GM19043 (cell line): Measurements from ENCODE around the gene GPX5.

ENCODE experiments used
- ATAC-seq: cut with Tn5 transposase; IDR thresholded peaks from one replicate; pipeline ENCODE4 v1.9.1; 2021; ENCODE audit warnings: low read depth; ENCODE audit not compliant: unreplicated experiment

GPX5 gene

GRCh38 chr6:28553384-28553985 lies 27.8 kb downstream of the GPX5 start:
- ATAC-seq = no peak

GRCh38 chr6:28553986-28554881 lies 28.6 kb downstream of the GPX5 start:
- ATAC-seq = no peak

DNA sequence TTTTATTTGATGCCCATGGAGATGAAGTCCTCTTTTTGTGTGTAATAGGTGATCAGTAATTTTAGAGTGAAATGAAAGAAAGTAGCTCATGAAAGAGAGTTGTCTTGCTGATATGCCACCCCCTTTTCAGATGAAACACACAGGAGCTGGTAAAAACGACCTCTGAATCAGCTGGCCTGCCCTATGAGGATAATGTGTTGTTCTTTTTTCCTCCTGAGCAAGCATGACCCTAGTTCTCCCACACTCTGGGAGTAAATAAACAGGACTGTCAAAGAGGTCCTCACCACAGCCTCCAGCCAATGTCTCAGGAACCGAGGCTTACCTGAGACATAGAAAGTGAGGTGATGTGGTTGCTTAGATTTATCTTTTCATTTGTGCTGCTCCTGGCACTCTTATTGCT lies 29.5 kb downstream of the GPX5 start:
- no peak for ATAC-seq

DNA sequence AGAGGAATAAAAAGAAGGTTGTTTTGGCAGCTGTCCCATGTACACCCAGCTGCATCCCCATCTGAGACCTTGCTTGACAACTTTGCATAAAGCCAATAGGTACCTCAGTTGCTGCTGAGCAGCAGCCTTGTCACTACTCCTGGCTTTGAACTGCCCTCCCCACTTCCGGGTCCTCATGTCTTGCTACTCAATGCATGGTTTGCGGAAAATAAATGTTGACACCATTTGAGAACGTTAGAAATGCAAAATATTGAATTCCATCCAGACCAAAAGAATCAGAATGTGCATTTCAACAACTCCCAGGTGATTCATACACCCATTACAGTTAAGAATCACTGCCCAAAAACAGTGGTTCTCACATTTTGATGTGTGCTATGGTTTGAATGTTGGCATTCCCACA lies 32.9 kb downstream of the GPX5 start:
- ATAC-seq = no peak

GRCh38 chr6:28563430-28564095 lies 37.9 kb downstream of the GPX5 start:
- ATAC-seq = no peak

DNA sequence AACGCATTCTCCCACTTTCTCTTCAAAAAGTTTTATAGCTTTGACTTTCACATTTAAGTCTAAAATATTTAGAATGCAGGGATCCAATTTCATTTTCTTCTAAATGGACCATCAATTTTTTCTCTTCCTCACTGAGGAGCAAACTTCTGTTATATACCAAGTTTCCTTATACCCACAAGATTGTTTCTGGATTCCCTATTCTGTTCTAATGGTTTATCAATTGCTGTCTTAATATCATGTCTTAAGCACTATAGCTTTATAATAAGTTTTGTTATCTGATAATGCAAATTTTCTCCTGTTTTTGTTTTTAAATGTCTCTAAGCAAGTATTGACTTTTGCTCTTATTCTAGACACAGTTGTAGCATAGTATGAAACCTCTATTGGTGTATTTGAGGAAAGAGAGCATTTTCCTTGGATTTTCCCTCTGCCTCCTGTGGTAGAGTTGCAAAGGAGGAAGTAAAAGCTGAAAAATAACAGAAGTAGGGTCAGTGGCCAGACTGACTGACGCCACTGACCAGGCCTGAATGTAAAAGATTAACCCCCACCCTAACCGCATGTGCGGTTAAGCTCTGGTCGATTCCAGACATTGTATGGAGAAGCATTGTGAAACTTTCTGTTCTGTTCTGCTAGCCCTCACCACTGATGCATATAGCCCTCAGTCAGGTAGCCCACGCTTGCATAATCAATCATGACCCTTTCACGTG lies 40.3 kb downstream of the GPX5 start:
- no peak for ATAC-seq

GRCh38 chr6:28566527-28567252 lies 41.0 kb downstream of the GPX5 start:
- no peak for ATAC-seq

- no peak for ATAC-seq
Measured at GRCh38 chr6:28567506-28567905, 41.8 kb downstream of the GPX5 start.

DNA sequence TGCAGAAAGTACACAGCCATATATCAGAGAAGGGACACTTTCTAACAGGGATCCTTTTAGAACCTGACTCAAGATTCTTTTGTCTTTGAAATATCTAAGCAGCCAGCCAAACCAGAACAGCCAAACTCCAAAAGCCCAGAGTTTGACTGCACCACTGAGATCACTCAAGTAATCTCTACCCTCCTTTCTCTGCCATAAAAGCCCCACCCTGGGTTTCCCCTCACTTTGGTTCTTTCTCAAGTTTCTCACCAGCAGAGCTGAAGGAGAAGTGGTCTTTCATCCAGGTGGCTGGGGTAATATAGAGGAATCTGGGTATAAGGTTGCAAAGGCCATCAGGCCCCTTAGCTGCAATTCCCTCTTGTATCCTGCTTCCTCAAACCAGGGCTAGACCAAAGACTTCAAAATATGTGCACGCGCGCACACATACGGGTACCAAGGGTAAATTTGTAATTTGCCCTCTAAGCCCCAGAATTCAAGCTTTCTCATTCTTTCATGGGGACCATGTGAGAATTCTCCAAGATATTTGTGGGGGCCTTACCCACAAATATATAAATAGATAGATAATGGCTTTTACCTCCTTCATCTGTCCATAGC lies 42.9 kb downstream of the GPX5 start:
- ATAC-seq = no peak

DNA sequence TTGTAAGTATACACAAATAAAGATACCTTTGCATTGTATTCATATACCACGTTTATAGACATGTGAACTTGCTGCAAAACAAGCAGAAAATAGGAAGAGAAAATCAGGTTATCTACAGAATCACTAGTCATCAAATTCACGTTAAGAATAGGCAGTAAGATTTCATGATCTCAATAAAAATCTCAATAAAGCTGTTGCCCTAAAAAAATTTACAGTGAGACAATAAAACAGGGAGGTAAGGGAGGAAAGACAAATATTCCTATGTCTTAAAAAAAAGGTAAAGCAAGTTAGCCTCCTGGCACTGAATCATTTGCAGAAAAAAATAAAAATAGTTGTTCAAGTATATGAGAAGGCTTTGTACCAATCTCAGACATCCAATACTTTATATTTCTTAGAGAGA lies 44.1 kb downstream of the GPX5 start:
- no peak for ATAC-seq

- ATAC-seq = no peak
Measured at GRCh38 chr6:28580475-28580874, 54.8 kb downstream of the GPX5 start.

DNA sequence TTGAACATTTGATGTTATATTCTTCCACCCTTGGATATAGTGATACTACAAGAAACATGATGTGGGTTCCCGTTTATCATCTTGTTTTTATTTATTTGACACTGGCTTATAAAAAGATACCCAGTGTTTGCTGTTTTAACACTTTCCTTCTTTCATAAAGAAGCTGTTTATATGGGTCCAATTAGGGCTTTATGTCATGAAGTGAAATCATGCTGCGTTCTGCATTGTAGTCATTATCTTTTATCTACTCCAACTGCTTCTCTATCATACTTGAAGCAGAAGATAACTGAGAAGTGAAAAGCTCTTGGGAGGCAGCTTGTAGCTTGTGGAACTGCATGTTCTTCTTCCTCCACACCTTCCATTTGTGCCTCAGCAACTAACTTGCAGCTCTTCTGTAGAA lies 57.8 kb downstream of the GPX5 start:
- no peak for ATAC-seq
